ENCODE measurements around the gene ANKZF1.
"Not testable (repeated sequence)": the region's sequence is repeated elsewhere in the genome, so short reads cannot be mapped to it uniquely, and the experiment has no call there.

The ANKZF1 gene

GRCh38 chr2:219229305-219230058 is at the start of gene ANKZF1, which contains the start of gene ATG9A:
Gene ANKZF1 (plus strand): TSS chr2:219229806. CDS start chr2:219230258, 452 bp downstream.
Gene ATG9A (minus strand): TSS chr2:219229636. CDS start chr2:219228024, 1,612 bp downstream.
- DNase-seq: peak; percentile 97 to 98

- no peak for DNase-seq
These were observed 48.6 kb upstream of the ANKZF1 start for GRCh38 chr2:219180961-219181360.

GRCh38 chr2:219181531-219181930 is 48.1 kb upstream of the ANKZF1 start:
- no peak for DNase-seq

- DNase-seq: no peak
These were observed 47.1 kb upstream of the ANKZF1 start for GRCh38 chr2:219182331-219183150.

GRCh38 chr2:219183151-219183772 is 46.3 kb upstream of the ANKZF1 start:
- DNase-seq: no peak

- DNase-seq: no peak
These were observed 45.5 kb upstream of the ANKZF1 start for GRCh38 chr2:219184121-219184520.

- DNase-seq: no peak
These were observed 42.7 kb upstream of the ANKZF1 start for GRCh38 chr2:219186754-219187456.

GRCh38 chr2:219197388-219197787 is 32.2 kb upstream of the ANKZF1 start:
- DNase-seq: no peak

- no peak for DNase-seq
These were observed 30.6 kb upstream of the ANKZF1 start for GRCh38 chr2:219198974-219199373.

GRCh38 chr2:219199470-219200211 is 30.0 kb upstream of the ANKZF1 start:
- no peak for DNase-seq

- DNase-seq: peak; percentile 15 to 20
These were observed 28.9 kb upstream of the ANKZF1 start for GRCh38 chr2:219200502-219201326.

- not testable (repeated sequence) for DNase-seq
These were observed 28.3 kb upstream of the ANKZF1 start for GRCh38 chr2:219201331-219201730.

- no peak for DNase-seq
These were observed 25.0 kb upstream of the ANKZF1 start for GRCh38 chr2:219204425-219205164.

- no peak for DNase-seq
These were observed 24.5 kb upstream of the ANKZF1 start for GRCh38 chr2:219205165-219205538.

- no peak for DNase-seq
These were observed 23.7 kb upstream of the ANKZF1 start for GRCh38 chr2:219205981-219206327.

GRCh38 chr2:219206328-219207133 is 23.1 kb upstream of the ANKZF1 start, which contains the start of gene ZFAND2B:
Gene ZFAND2B (plus strand): TSS chr2:219206782. CDS start chr2:219206988, 206 bp downstream.
- DNase-seq: peak; percentile 86 to 92

- peak in 1 of 2 experiments; percentile 58 for DNase-seq
These were observed 22.3 kb upstream of the ANKZF1 start for GRCh38 chr2:219207134-219207883.

- DNase-seq: peak in 1 of 2 experiments; percentile 46
These were observed 21.5 kb upstream of the ANKZF1 start for GRCh38 chr2:219207884-219208740.

All from SHP77 (cell line).